Stimulated activated CD8-positive, alpha-beta memory T cell treated with anti-CD3 and anti-CD28 coated beads, Interleukin-4, amount 100 ng/mL, for 24 hours (primary cell): ENCODE results near the gene CACNA1C.

Experiments used
- DNase-seq: peaks from one replicate; pipeline ENCODE4 v3.0.0-alpha.2; 2020; ENCODE audit warnings: low read depth

CACNA1C gene

DNA sequence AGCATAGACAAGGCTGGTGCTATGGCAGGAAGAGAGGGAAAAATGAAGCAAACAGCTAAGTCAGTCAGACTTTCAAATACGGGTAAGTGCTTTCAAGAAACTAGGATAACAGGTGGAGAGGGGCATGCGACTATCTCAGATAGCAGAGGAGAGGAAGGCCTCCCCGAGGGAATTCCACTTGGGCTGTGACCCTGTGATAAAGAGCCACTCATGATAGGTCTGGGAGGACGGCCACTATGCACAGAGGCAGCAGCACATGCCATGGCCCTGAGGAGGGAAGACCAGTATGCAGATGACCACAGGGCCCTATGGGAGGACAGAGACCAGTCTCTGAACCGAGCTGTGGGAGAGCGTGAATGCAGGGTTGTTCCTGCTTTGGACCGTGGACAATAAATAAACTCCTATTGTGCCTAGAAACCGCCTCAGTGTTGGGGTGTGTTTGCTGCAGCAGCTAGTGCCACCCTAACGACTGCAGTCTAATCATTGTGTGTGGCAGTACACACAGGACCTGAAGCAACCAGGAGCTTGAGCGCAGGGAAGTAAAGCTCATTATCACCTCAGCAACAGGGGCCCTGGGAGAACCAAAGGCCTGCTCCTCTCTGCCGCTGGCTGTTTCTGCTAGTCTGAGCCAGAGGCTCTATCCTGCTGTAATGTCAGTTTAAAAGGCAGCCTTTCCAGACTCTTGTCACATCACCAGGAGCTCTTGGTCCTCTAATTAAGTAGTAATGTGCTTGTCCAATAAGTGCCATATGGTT lies 119.1 kb downstream of the CACNA1C start:
- no peak for DNase-seq

DNA sequence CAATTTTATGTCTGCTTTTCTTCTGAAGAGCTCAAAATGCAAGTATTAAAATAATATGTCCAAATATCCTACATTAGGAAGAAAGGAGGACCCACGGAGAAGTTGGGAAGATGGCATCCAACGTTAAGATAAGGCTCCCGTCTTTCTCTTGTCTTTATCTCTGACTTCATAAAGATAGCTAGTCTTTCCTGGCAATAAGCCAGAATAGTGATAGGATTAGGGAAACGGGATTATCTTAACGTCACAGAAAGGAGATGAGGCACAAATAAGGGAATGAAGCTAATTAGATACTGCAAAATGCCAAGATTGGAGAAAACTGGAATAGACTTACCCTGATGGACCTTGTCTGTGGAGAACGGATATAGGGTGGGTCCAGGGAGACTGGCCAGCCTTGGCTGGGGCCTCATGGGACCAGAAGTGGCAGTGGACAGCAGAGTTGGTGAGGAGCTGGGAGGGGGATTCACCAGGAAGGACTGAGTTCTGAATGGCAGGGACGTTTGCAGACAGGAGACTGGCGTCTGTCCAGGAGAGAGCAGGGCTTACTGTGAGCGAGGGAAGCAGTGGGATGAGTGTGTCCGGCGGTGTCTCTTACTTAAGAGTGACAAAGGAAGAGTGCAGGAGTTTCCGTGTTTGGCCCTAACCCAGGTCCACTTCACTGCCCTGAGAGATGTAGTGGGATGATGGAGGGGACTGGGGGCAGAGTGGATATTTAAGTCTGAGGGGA lies 119.9 kb downstream of the CACNA1C start:
- no peak for DNase-seq

DNA sequence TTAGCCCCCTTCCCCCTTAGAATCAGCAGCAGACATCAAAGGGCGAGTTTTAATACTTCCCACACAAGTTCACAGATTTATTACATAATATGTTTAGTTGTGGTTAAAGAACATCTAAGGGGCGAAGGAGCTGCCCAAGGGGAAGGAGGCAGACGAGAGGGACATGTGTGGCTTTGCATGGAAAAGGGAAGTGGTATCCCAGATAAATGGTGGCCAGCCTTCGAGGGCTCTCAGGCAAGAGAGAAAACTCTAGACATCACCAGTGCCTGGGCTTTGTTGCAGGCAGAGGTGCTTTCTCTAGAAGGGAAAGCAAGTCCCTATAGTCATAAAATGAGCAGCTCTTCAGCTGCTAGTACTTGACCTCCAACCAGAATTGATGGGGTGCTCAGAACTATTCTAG lies 121.2 kb downstream of the CACNA1C start:
- no peak for DNase-seq

DNA sequence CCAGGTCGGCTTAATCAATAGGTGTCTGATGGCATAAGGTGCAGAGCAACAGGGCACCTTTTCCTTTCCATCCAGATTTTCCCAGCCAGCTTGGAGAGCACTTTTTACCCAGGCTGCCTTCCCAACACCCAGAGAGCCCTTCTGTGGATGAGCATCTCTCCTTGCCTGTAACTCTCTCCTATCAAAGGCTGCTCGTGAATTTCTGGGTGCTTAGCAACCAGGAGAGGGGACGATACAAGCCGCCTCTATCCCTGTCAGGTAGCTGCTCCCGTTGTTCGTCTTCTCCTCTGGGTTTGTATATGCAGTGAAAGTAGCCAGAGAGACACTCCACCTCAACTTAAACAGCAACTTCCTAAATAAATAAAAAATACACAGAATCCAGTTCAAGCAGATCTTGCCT lies 124.2 kb downstream of the CACNA1C start:
- DNase-seq, result no peak

DNA sequence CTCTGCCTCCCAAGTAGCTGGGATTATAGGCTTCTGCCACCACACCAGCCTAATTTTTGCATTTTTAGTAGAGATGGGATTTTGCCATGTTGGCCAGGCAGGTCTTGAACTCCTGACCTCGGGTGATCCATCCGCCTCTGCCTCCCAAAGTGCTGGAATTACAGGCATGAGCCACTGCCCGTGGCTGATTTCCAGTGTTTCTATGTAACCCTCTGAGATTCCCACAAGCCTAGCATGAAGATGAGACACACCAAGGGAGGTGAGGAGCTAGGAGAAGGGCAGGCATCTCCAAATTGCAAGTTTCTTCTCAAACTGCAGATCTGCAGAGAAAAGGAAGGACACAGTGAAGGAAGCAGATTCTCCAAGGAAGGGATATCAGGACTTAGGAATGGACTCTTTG lies 125.0 kb downstream of the CACNA1C start:
- DNase-seq, result no peak

DNA sequence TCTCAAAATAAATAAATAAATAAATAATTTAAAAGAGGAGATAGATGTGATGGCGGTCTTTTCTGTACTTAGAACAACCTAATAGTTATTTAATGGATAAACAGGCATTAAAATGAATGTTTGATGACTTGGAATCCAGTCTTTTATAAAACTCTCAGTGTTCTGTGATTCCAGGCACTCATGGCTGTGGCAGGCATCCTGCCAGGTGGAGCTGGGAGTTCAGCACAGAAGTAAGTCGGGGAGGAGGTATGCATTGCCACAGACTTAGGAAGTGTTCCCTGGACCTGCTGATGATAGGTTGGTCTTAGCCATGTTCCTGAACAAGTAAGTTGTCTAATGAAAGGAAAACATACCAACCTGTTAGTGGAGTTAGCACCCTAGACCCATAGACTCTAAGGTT lies 126.3 kb downstream of the CACNA1C start:
- no peak for DNase-seq

DNA sequence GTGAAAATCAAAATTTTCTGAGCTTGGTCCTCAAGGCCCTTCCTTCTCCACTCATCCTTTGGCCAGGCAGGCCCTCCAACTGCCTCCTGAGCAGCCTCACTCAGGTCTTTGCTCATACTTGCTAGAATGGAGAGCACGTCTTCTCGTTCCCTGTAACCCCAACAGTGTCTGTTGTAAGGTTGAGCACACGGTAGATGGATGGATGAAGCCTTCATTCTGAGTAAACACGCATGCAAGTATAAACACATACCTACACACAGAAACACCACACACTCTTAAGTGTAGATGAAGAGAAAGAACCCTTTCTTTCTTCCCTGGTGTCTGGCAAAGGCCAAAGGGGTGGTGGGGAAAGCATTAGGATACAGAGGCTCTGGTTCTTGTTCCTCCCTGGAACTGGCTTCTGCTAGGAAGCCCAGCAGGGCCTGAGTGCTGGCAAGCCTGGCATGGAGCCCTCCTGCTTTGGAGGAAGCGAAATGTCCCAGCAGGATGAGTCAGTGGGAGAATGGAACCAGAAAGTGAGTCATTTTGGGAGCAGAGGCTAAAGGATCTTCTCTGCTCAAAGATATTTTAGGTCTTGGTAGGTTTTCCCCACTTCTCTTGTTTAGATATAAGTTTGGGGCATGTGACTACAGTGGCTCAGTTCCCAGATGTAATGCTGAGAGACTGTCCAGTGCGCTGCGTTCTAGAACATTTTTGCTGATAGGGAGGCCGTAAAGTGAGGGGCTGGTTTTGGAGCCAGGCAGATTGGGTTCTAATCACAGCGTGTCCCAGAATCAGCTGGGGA lies 127.4 kb downstream of the CACNA1C start:
- no peak for DNase-seq

DNA sequence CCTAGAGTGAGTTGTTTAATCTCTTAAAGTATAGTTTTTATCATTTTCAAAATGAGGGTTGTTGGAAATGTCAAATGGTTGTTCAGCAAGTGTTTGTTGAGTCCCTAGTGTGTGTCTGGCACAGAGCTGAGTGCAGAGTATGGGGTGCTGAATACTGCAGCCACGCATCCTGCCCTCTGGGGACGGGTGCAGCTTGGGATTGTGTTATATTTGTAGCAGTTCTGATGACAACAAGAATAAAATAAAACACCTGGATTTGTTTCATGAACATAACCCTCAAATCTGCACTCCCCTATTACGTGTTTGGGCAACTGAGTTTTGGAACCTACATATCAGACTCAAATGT lies 127.9 kb downstream of the CACNA1C start:
- no peak for DNase-seq

DNA sequence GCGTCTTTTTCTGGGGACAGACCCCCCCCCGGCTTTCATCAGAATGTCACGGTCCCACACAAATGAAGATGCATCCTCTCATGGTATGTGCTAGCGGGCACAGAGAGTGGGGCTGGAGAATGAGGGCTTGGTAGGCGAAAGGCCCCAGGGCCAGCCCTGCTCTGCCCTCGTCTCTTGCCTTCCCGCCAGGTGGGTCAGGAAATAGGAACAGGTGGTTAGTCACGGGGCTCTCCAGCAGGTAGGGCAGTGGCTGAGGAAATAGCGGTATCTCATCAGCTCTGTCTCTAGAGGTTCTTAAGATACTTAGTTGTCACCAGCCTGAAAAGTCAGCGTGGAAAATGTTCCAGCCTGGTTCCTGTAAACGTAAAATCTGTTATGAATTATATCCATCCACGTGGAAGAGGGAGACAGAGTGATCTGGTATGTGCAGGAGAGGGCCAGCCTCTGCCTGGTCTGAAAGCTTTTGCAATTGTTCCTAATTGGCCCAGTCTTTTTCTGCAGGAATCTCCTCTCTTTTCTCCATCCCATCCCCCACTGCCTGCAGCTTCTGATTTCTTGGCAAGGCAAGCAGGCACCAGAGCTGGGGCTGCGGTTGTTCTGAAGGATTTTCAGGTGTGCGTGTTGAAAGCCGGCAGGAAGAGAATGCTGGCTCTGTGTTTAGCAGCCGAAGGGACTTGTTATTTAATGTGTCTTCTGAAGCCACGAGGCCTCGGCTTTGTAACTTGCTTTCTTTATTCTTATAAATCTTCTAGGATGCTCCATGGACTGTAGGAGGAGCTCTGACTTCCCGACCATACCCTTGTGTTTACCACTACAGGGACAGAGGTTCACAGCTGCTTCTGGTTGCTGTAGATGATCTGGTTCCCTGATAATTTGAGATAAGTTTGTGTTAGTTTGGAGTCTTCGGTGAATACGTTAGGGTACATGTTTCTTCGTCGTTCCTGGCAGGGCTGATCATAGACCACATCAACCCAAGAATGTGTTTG lies 131.1 kb downstream of the CACNA1C start:
- DNase-seq, result no peak

DNA sequence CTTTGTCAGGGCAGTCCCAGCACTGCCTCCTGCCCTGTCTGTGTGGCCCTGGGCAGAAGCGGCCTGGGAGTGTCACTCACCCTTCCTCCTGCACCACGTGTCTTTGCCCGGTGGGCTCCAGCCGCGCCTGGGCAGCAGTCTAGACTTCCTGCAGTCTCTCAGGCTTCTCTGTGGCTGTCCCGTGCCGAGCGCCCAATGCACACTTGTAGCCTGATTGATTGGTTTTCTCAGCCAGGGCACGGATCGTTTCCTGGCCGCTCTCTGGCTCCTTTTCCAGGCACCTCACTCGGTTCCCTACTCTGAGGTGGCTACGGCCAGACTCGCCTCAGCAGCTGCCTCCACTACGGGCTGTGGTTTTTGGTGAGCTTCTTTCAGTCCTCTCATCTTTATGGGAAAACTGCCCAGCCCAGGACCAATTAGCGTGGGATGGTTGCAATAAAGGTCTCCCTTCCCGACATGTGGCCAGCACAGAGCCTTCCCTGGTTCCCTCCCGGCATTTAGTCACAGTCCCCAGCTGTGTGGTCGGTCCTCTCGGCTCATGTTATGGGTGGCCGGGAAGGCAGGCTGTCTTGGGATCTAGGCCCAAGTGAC lies 133.1 kb downstream of the CACNA1C start:
- DNase-seq, result no peak

DNA sequence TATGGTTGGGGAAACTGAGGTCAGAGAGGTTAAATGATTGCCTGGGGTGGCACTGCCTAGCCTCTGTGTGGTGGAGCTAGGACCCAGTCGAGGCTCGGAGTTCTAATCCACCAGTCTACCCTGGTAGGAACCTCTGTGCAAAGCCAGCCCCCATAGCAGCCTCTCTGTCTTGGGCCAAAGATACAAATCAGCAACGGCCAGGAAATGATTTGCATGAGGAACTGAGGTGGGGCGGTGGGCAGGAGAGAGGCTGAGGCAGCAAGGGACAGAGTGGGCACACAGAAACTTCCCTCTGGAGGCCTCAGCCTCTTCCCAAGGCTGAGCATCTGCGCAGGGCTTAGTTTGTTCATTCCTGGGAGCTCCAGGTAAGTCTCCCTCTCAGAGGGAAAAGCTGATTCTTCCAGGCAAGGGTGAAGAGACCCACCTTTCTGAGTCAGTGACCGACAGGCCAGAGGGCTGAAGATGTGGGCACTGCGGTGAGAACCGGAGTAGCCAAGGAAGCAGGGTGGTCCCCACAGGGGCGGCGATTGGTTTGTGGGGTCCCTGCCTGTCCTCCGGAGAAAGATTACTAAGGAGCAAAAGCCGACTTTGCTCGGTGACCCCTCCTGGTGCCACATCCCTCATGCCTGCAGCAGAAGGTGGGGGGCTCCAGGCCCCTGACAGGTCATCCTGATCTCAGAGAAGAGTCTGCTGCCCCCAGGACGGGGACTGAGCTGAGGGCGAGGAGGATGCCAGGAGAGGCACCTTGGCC lies 134.6 kb downstream of the CACNA1C start:
- DNase-seq, result no peak

DNA sequence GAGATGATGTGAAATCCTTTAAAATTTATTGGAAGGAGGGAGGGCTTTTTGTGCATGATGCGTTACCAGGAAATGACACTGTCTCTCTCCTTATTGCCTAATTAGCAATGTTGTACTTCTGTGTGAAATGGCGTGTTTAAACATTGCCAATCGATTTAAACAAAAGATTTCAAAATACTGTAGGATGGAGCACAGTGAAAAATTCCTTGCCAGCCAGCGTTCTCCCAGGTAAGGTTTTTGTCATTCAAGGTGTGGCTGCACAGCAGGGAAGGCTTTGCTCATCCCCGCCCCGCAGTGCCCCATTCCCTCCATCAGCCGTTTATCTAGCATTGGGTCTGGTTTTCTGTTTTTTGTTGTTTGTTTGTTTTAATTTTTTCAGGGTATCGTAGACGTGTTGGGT lies 137.3 kb downstream of the CACNA1C start:
- no peak for DNase-seq

DNA sequence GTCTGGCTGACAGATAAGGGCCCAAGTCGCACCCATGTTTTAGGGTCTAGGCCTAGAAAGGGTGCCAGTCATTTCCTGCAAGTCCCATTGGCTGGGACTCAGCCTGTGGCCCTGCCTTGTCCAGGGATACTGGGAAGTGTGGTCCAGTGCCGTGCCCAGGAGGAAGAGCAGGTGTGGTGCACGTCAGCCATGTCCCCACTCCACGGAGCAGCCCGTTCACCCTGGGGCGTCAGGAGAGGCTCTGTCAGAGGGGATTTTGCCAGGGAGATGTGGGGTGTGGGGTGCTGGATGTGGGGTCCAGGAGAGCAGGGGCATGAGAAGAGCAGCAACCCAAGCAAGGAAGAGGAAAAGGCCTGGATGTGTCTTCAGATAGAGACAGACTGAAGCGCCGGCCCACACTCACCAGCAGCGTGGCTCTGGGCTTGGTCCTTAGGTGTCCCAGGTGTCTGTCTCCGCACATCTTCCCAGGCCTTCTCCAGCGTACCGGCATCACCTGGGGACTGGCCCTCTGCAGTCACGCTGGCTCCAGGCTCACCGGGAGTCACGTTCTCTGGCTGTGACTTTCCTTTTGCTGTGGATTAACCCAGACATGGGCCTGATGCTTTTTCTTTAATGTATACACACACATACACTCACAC lies 138.2 kb downstream of the CACNA1C start:
- DNase-seq, result no peak

DNA sequence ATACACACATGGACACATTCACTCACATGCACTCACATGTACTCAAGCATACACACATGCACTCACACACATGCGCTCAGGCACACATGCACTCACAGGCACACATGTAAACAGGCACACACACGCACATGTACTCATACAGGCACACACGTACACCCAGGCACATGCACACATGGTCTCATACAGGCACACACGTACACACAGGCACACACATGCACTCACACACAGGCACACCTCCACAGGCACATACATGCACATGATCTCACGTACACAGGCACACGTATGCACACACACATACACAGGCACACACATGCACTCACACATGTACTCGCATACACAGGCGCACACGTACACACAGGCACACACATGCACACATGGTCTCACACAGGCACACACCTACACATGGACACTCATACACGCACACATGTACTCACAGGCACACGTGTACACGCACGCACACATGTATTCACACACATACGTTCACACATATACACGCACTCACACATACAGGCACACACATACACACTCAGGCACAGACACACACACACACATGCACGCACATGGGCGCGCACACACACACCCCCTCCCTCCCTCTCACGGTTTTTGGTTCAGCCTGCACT lies 138.9 kb downstream of the CACNA1C start:
- DNase-seq, result no peak

DNA sequence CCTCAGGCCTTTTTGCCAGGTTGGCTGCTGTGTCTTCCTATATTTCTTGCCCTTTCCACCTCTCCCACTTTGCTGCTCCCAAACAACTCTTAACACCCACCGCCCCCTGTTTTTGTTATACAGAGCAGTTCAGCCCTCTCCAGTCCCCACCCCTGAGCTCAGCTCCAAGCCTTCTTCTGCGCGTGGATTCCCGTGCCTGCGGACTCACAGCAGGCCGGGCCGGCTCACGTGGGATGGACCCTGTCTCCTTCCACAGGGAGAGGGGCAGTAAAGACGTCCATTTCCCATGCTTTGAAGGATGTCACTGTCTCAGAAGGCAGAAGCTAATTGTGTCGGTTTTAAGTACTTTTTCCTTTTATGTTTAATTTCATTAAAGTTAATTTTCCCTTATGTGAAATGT lies 139.4 kb downstream of the CACNA1C start:
- DNase-seq, result no peak

DNA sequence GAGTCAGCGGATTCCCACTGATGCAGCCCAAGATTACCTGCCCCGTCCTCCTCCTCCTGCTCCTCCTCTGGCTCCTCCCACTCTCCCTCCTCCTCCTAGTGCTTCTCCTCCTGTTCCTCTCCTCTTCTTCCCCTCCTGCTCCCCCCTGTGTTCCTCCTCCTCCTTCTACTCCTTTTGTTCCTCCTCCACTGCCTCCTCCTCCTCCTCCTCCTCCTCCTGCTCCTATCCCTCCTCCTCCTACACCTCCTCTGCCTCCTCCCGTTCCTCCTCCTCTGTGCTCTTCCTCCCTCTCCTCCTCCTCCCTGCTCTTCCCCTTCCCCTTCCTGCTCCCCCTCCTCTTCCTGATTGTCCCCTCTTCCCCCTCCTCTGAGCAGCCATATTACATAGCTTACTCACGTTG lies 141.3 kb downstream of the CACNA1C start:
- DNase-seq, result no peak

DNA sequence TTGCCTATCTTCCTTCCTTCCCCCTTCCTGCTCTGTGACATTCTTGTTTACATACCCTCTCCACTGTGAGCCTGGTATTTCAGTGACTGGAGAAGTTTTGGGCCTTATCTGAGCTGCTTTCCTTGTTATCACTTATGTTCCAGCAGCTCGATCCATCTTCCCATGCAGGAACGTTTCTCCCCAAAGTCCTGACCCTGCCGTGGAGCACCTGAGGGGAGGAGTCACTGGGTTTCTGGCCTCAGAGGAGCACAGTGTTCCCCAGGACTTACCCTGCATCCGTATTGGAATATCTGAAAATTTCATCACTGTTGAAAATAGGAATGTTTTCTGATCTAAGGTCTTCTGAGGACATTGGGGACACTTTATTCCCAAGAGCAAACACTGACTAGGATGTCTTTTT lies 141.8 kb downstream of the CACNA1C start:
- no peak for DNase-seq

DNA sequence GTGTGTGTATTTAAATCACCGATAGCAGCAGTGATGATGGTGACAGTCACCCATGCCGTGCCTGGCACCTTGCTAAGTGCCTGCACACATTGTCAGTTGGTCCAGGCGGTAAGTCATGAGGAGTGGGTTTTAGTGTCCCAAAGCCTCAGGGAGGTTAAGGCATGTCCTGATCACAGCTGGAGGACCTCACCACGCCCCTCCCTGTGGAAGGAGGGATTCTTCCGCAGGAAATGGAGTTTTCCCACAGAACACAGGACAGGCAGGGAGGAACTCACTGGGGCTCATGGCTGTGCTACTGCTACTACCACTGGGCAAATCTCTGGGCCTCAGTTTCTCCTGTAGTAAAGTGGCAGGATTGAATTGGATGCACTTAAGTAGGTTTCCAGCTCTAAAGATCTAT lies 142.3 kb downstream of the CACNA1C start:
- no peak for DNase-seq

DNA sequence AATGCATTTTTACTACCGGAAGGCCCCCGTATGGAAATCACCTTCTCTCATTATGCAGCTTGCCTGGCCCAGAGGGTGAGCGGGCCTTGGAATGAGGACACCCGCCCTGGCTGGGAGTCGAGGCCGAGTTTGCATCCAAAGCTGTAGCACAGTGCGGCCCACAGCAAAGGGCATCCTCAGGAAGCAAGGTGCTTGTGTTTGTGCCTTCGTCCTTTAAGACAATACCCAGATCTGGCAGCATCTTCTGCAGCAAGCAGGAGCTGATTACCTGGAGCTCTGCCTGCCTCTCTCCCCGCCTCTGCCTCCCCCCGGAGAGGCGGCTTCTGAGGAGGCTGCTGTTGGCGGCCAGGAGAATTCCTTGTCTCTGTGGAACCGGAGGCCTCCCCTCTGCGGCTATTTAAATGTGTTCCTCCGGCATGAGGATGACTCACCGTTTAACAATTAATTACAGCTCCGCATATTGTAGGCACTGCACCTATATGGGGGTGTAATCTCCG lies 145.3 kb downstream of the CACNA1C start:
- DNase-seq, result no peak

DNA sequence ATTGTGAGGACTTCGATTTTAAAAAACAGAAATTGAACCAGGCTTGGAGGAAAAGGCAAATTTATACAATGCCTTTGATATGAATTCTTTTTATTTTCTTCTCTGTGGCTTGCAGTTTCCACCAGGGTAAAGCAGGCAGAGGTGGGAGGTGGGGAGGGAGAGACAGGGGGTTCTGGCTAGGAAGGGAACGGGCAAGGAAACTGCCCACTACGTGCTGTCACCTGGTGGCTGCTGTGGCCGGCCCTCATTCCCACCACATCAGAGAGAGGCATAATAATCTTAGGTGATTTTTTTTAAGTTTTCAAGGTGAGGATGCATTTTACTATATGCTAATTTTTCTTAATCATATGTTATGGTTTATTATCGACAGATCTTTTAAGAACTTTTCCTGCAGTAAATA lies 145.8 kb downstream of the CACNA1C start:
- DNase-seq, result no peak
